Stimulated activated CD8-positive, alpha-beta memory T cell treated with anti-CD3 and anti-CD28 coated beads, Interleukin-15, amount 100 ng/mL, for 24 hours (primary cell): Measurements from ENCODE around the gene NCKAP5.

Experiments
- DNase-seq: peaks from one replicate; pipeline ENCODE4 v3.0.0-alpha.2; 2020; ENCODE audit warnings: low read depth

The NCKAP5 gene

DNA sequence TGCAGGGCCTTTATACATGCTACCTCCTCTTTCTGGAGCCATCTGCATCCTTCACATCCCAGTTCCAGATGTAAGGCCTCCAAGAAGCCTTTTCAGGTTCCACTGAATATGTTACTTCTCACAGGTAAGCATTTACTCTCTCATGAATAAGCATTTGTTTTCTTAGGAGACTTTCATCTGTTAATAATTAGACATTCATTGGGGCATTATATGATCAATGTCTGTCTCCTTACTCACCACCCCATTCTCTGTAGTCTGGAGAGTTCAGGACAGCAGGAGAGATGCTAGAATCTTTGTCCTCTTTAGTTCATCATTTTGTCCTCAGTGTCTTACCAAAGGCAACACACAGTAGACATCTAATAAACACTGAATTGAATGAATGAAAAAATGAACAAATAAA lies 185.7 kb downstream of the NCKAP5 start:
- no peak for DNase-seq

DNA sequence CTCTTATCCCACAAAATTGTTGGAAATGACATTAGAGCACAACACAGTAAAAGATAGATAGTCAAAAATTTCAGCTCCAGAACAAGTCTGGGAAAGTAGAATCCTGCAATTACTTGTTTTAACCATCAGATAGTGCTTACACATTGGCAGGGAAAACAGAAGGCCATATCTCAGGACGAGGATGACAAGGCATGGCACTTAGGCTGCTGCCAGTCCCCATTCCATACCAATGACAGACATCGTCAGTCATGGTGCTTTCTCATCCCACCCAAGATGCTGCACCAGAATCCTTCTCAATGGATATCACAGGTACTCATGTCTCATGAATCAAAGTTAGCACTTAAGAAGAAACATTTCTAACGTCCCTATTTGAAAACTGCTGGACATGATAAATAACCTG lies 187.3 kb downstream of the NCKAP5 start:
- no peak for DNase-seq

DNA sequence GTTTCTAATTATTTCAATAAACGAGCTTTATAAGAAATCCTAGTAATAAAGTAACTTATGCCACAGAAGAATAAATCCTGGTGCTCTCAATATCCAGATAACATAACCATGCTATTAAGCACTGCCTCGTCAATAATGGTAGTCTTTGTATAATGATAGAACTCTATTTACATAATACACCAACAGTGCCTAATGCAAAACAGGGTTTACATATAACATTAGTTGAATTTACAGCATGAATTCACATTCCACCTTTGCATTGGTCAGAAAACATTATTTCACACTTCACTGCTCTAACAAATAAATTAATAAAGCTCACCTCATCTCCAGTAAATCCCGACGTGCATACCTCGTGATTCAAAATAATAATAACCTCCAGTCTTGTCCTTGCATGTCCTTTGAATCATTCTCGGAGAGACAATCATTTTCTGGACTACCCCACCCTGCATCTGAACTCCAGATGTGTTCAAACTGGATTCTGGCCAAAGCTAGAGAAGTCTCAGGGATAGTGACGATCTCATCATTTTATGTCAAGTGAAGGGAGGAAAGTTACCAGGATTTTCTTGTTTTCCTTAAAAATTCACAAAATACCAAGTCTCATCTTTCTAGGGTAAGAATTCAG lies 189.2 kb downstream of the NCKAP5 start:
- DNase-seq, result no peak

DNA sequence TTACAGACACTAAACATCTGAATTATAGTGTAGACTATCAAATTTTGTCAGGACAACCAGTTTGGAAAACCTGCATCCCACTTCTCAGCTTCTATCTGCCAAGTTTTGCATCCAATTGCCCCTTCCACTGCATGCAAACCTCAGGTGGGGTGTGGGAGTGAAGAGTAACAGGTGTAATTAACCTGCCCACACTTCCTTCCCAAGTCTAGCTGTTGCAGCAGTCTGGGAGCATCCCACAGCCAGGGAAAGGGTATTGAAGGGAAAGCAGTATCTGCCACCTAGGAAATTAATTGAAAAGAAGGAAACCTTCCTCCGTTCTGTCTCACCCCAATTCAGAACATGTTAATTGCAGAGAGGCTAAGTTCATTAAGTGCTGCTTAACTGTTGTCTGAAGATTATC lies 189.9 kb downstream of the NCKAP5 start:
- no peak for DNase-seq

DNA sequence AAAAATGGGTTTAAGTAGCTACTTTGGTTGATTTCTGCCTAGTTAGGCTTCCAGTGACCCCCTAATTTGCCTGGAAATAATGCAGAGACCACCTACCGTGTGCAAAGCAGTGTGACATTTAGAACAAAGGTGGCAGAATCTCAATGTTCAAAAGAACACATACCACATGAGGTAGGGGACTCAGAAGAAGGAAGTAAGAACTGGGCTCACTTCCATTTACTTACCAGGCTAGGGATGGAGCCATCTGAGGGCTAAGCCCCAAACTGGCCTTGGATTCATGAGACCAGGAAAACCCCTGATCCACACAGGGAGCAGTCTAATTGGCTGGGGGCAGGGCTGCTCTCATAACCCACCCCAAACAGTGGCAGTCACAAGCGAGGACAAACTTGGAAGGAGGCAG lies 190.7 kb downstream of the NCKAP5 start:
- DNase-seq, result no peak

DNA sequence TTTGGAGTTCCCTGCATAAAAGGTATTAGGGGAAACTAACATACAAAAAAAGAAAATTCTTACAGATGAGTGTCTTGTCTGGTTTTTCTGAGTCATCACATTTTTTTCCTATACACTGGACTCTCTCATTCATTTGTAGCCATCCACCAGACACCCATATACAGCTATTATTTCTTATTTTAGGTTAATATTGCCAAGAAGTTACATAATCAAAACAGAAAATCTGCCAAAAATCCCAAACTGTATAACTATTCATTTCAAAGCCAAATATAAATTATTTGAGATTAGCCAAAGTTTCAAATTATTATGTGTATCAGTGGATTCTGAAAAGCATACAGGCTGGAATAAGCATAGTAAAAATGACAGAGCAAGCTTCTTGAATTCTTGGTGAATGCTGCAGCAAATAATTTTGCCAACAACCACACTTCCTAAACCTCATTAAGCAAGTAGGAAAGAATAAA lies 191.2 kb downstream of the NCKAP5 start:
- DNase-seq, result no peak

DNA sequence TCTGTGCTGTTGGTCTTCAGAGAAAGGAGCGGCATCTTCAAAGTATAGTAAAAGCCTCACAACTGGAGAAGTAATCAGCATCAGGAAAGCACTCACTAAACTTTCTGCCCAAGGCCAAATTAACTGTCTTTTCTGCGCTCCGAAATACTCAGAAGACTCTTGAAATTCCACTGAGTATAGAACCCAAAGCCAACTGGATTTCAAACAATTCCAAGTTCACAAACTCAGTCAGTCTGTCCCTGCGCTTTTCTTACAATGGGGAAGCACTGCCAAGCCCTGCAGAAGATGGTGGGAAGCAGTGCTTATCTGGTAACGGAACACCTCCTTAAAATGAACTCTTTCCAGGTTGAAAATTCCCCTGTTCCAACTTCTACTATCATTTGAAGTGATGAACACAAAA lies 193.5 kb downstream of the NCKAP5 start:
- DNase-seq, result no peak

DNA sequence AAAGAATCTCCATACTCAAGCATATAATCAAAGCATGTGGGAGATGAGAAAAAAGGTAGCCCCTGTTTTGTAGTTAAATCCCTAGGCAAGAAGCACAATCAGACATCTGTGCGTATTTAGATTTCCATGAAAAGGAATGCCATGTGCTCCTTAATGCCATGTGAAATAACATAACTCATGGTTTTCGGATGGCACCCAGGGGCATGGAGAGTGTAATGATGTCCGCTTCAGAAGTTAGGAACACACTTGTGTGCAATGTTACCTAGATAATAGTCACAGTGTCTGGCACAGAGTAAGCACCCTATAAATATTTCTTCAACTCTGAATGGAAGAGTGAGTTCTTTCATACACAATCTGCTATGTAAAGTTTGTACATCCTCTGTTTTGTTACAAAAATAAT lies 197.0 kb downstream of the NCKAP5 start:
- DNase-seq, result no peak

DNA sequence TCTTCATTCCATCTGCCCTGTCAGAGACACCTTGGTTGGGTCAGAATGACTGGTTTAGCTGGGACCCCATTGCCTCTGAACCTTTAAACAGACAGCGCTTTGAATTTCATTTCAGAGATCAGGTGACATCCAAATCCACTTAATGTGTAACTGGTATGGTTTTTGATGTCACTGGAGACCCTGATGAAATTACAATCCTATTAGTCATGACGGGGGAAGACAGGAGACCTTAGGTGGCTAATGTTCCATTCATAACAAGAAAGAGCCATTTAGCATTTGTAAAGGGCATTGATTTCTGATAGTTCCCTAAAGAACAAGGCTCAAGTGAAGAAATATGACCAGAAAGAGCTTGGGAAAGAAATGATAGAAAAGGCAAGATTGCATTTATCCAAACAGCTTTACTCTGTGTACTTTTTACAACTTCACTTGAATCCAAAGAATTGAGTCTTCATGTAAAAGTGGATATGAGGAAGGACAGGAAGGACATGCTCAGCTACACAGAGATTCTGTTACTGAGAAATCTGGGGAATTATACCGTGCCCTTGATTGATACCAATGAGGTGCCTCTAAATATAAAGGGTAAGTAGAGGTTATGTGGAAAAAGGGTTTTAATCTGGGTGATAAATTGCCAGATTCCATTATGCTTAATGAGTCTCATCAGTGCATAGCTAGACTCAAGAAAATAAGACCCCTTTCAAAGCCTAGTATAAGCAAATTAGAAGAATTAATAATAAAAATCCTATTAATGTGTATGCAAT lies 198.2 kb downstream of the NCKAP5 start:
- DNase-seq, result no peak

DNA sequence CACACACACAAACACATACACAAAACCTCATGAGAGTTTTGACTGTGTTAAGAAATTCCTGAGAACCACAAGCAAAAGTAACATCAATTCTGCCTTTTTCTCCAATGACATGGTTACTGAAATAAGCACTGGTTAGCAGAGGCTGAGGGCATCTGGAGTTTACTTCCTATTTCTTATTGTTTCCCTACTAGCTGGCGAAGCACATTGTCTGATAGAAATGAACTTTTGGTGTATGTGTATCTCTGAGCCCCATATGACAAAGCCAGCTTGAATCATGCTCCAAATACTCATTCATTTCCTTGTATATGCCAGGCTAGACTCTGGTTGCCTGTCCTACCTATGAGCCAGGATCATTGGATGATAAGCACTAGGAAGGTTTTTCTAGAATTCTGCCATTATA lies 203.1 kb downstream of the NCKAP5 start:
- DNase-seq, result no peak

DNA sequence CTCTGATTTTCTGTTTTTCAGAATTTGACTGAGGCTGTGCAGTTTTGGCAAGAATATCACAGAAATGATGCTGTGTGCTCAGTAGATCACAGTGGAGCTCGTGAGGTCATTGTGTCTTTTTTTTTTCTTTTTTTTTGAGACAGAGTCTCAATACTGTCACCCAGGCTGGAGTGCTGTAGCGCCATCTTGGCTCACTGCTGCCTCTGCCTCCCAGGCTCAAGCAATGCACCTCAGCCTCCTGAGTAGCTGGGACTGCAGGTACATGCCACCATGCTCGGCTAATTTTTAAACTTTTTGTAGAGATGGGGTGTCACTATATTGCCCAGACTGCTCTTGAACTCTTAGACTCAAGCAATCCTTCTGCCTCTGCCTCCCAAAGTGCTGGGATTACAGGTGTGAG lies 203.6 kb downstream of the NCKAP5 start:
- no peak for DNase-seq

DNA sequence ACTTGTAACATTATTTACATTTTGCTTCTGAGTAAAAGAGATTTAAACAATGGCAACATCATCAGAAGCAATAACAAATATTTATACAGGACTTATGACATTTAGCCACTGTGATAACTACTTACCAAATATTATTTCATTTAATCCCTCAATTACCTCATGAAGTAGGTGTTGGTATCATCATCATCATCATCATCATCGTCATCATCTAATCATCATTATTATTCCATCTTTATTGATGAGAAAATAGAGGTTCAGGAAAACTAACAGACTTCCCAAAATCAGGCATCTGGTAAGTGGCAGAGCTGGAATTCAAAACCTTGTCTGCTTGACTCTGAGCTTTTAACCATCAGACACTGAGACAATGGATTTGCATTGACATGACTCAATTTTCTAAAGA lies 204.4 kb downstream of the NCKAP5 start:
- no peak for DNase-seq

DNA sequence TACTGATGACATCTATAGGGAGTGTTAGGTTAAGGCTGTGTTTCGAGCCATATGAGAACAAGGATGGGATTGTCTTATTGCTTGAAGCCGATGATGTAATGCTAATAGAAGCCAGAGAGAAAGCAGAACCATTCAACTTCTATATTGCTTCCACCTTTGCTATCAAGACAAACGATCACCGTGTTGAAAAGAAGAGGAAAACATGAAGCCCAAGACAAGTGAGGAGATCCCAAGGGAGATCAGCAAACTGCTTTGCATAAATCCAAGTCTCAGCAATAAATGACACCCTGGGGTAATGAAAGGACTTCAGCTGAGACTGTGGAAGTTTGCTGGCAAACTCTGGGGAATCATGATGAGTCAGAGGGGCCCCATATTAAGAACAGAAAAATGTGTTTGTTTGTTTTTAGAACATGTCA lies 206.2 kb downstream of the NCKAP5 start:
- no peak for DNase-seq

DNA sequence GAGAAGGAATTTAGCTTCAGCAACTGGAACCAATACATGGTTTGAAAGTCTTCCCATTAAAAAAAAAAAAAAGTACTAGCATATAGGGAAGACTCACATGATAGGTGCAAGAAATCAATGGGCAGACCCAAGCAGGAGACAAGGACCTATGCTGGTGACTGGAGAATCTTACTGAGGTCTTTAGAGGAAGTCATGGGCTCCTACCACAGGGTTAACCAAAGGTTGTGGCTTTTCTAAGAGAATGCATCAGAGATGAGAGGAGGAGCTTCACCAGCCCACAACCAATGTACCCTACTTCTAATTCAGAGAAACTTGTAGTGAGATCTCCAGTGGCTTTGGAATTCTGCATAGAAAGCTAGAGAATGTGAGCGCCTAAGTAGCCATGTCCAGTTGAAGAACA lies 207.4 kb downstream of the NCKAP5 start:
- DNase-seq, result no peak

DNA sequence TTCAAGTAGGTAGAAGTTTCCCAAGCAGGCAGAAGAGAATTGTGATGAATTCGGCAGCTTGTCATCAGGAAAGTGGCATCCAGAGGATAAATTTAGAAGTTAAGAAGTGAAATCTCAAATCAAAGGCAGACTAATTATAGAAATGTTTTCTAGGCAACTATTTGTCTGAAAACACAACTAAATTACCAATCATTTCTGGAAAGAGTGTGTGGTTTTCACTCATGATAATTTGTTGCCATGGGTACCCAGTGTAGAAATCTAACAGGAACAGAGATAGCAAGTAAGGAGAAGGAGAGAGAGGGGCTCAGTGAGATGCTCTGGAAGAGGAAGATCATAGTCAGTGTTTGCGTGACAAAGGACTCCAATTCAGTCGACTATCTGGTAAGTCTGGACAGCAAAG lies 208.1 kb downstream of the NCKAP5 start:
- DNase-seq, result no peak

DNA sequence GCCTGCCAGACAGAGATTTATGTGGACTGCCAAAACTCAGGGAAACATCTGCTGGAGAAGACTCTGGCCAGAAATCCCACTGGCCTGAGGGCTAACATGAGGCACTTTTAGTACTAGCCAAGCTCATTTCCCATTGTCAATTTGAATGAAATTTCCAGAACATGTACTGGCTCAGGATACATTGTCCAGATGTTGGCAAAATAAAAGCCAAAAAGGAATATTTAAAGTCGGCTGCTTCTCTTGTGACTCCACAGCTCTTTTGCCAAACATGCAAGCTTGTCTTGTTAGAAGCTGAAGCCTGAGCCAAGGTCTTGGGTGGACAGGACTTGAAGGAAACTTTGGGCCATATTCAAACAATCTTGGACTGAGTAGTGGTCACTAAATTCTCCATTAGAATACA lies 215.5 kb downstream of the NCKAP5 start:
- DNase-seq, result no peak

DNA sequence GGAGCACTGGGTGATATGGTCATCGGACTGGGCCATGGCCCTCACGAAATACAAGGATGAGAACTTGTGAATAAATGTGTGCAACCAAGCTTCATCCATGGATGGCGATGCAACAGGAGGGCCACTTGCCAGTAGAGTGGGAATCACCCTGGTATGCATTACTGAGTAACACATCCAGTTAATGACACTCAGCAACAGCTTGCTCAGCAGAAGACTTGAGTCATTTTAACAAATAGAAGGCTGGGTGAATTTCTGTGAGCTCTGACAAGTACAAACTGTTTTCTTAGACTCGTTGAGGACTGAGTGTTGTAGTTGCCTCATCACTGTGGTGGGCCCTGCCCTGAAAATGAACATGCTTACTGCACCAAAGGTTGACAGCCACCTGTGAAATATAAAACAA lies 221.6 kb downstream of the NCKAP5 start:
- no peak for DNase-seq

DNA sequence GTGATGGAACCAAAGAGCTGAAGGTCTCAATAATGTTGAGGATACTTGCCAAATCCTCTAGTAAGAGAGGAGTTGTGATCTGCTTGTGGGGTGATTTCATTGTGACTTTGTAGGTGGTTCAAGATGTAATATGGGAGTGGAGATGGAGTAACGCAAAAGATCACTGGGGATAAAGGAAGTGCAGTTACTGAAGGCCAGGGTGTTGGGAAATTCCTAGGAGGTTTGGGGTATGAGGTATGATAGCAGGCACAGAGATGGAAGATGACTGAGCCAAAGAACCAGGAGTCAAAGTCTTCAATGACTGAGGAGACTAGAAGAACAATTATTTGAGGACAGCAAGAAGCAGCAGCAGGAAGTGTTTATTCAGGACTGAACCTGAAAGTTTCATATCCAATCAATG lies 222.6 kb downstream of the NCKAP5 start:
- no peak for DNase-seq

DNA sequence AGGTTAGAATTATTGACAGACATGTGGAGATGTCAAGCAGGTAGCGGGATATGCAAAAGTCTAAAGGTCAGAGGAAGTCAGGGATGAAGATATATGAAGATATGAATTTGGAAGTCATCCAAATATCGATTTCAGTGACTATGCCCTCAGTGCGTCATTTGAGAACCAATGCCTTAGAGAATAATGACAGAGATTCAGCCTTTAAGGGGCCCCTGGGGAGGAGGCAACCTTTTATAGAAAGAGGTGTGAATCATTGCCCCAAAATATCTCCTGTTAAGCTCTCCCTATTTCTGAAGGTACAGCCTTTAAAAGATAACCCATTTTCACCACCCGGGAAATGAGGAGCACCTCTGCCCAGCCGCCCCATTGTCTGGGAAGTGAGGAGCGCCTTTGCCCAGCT lies 223.4 kb downstream of the NCKAP5 start:
- DNase-seq, result no peak

DNA sequence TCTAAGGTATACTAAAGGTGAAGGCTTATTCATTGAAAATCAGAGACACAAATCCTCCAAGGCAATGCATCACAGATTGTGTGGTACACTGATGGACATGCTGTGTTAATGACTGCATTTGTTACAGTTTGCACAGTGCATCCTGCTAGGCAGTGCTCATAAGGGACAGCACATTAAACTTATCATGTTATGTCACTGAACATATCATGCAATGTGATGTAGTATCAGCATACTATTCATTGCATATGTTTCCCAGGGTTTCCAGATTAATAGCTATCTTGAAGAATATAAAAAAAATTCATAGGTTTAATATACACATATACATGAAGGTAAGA lies 225.3 kb downstream of the NCKAP5 start:
- DNase-seq, result no peak

DNA sequence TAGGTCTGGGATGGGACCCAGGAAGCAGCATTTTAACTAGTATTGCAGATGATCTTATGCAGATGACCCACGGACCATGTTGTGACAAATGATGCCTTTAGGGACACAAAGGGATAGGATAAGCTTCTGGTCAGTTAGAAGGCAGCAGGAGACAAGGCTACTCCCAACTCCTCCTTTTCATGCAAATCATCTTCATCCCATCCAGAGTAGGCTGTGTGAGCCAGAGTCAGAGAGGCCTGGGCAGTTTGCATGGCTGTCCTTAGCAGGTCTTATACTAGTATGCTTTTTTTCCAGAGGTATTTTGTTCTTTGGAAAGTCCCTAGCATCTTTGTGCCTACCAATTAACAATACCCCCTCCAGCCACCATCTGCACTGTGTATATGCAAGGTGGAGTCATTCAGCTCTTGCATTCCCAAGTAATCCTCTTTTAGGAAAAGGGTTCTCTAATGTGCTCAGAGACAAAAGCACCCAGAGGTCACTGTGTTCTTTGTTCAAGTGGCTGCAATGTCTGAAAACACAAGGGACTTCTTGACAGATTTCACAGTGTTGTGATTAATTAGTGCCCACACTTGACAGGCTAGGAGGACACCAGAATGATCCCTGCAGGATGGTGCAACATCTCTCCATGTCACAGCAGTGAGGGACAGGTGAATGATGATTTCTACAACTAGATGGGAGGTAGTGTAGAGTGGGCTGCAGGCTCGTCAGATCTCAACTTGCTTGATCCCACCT lies 225.8 kb downstream of the NCKAP5 start:
- no peak for DNase-seq

DNA sequence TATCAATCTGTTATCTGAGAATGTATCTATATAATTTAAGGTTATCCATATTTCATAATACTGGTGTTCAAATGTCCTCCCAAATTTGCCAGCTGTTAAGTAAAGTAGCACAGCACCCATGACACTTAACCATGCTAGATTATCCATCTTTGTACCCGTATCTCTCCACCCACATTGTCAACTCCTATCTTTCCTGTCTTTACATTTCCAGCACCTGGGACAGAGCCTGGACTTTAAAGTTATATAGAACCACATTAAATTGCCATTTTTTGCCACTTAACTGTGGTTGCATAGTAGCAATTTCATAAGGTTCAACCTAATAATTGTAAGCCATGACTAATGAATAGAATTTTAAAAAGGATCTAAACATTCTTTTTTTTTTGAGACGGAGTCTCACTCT lies 226.7 kb downstream of the NCKAP5 start:
- DNase-seq, result no peak

DNA sequence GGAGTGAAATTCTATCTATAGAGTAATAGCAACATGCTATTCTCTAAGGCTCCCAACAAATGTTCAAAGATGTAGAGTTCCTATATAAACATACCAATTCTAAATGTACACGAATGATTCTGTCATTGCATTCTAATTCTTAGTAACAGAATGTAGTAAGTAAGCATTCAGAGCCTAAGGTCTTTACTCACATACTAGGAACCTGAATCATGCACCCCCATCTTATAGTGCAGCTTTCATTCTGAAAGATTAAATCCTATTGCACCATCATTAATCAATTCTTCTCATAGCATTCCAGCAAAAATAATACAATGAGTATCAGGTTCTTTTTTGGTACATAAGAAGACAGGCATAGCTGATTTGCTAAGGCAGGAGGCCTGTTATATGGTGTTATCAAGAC lies 230.0 kb downstream of the NCKAP5 start:
- no peak for DNase-seq

DNA sequence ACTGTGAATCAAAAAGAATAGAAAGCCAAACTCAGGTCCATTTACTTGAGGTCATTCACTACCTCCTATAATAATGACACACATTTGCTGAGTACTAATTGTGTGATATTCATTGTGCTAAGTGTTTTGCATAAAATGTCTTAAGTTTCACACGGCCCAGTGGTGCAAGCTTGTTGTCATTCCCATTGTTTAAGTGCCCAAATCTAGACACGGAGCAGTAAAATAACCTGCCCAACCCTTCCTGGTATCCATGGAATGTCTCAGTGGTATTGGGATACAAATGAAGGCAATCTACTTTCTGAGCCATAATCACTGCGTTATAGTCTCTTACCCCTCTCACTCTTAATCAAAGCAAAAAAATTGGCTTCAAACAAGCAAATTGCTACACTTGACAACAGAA lies 233.3 kb downstream of the NCKAP5 start:
- DNase-seq, result no peak
